HG02763 (cell line): Measurements from ENCODE around the gene KIR3DL3.
"Not testable (repeated sequence)": the region's sequence is repeated elsewhere in the genome, so short reads cannot be mapped to it uniquely, and the experiment has no call there.

Source experiments
- ATAC-seq: cut with Tn5 transposase; IDR thresholded peaks from one replicate; pipeline ENCODE4 v1.9.1; 2021; ENCODE audit warnings: mild to moderate bottlenecking, moderate library complexity; ENCODE audit not compliant: unreplicated experiment

Gene KIR3DL3

GRCh38 chr19:54775830-54776229 lies 51.6 kb downstream of the KIR3DL3 start:
- not testable (repeated sequence) for ATAC-seq

GRCh38 chr19:54777851-54778250 lies 53.6 kb downstream of the KIR3DL3 start:
- not testable (repeated sequence) for ATAC-seq

GRCh38 chr19:54778896-54779295 lies 54.7 kb downstream of the KIR3DL3 start:
- not testable (repeated sequence) for ATAC-seq

GRCh38 chr19:54782916-54783315 lies 58.7 kb downstream of the KIR3DL3 start:
- ATAC-seq: not testable (repeated sequence)
